OCI-LY7 (cell line): Measurements from ENCODE around the gene PARP3.

Experiments
- EZH2phosphoT487 ChIP-seq: fragments of 200-600 bp; sonication (generic); IDR thresholded peaks from 2 replicates; pipeline ENCODE4 v1.6.1; 2018; ENCODE audit warnings: low read depth, borderline replicate concordance, mild to moderate bottlenecking, mixed run types, antibody characterized with exemption, low read length, moderate library complexity, mixed read lengths
- TF ChIP-seq, protein P1 (sequence below): fragments of 200-600 bp; sonication (generic); conservative IDR thresholded peaks from 2 replicates; pipeline ENCODE4 v1.5.1; 2014; ENCODE audit warnings: mild to moderate bottlenecking, antibody characterized with exemption, low read length, moderate library complexity, mixed read lengths

DNA sequence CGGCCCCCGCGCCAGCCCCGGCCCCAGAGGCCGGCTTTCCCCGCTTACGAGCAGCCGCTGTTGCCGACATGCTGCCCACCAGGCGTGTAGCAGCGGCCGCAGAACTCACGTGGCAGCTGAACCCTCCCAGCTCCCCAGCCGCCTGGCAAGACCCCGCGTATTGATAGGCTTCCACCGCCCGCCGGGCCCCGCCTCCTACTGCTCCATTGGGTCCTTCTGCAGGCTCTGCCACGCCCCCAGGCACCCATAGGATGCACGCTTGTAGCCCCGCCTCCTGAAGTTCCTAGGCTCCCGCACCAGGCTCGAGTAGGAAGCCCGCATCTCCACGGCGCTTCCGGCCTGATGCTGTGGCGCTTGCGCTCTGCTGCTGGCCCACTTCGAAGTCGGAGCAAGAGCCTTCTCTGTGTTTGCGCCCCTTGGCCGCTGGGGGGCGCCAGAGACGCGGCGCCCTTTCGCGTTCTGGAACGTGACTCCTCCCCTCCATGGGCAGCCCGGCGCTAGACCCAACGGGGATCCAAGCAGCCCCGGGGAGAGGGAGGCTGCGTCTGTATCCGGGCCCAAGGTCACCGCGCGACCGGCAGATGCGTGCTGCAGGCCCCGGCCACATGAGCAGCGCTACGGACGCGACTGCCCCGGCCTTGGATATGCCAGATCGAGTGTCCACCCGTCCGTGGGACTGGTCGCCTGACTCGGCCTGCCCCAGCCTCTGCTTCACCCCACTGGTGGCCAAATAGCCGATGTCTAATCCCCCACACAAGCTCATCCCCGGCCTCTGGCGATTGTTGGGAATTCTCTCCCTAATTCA is at the start of gene PARP3, which contains the start of gene RRP9:
- TF ChIP-seq, protein P1, sequence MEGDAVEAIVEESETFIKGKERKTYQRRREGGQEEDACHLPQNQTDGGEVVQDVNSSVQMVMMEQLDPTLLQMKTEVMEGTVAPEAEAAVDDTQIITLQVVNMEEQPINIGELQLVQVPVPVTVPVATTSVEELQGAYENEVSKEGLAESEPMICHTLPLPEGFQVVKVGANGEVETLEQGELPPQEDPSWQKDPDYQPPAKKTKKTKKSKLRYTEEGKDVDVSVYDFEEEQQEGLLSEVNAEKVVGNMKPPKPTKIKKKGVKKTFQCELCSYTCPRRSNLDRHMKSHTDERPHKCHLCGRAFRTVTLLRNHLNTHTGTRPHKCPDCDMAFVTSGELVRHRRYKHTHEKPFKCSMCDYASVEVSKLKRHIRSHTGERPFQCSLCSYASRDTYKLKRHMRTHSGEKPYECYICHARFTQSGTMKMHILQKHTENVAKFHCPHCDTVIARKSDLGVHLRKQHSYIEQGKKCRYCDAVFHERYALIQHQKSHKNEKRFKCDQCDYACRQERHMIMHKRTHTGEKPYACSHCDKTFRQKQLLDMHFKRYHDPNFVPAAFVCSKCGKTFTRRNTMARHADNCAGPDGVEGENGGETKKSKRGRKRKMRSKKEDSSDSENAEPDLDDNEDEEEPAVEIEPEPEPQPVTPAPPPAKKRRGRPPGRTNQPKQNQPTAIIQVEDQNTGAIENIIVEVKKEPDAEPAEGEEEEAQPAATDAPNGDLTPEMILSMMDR = peak; percentile 96
- no peak for TF ChIP-seq EZH2phosphoT487
